ENCODE results near the gene REL.
A peak's percentile ranks its signal among the peaks of the same experiment; 100 is the strongest.

The REL gene

DNA sequence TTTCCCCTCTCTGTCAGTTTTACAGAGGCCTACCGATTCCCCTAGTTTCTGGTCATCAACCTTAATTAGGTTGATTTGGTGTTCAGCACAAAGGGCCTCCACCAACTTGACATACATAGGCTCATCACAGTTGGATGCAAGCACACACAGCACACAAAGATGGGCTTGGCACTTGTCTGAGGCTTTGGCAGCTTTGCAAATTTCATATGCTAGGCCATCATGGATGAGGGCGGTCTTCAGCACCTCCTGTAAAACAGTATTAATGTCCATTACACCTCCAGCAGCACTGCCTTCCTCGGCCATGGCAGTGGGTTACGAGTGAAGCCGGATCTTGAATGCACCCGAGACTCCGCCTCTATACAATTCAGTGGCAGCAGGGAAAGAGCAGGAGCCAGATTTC lies 56.9 kb downstream of the REL start:
- no peak overlapping the region for H3K4me3 ChIP-seq (replicated peaks; ENCODE audit: low read depth, low read length)
- no peak for DNase-seq (ENCODE audit: low read depth)

DNA sequence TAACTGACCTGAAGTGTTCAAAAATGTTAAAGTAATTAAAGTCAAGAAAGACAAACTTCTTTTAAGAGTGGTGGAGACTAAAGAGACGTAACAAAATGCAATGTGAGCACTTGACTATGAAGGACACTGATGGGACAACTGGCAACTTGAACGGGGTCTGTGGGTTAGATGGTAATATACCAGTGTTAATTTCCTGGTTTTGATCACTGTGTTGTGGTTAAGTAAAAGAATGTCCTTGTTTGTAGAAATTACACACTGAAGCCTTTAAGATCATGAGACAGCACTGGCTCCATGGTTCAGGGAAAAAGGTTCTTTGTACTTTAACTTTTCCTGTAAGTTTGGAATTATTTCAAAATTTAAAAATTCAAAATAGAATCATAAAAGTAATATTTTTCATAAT lies 58.2 kb downstream of the REL start:
- no peak for DNase-seq (ENCODE audit: low read depth)
- H3K4me3 ChIP-seq (replicated peaks; ENCODE audit: low read depth, low read length): no peak overlapping the region
- TF ChIP-seq CTCF (IDR thresholded peaks at IDR 0.05; ENCODE audit: low read length, missing control alignments): no peak

More for the DNA sequence above, 56.9 kb downstream of the REL start:
- no peak for TF ChIP-seq CTCF (IDR thresholded peaks at IDR 0.05; ENCODE audit: low read length, missing control alignments)

GRCh38 chr2:60945341-60945740 lies 64.0 kb downstream of the REL start:
- TF ChIP-seq CTCF (IDR thresholded peaks at IDR 0.05; ENCODE audit: low read length, missing control alignments): no peak
- no peak overlapping the region for H3K4me3 ChIP-seq (replicated peaks; ENCODE audit: low read depth, low read length)
- DNase-seq (ENCODE audit: low read depth): no peak

- DNase-seq (ENCODE audit: low read depth): no peak
- TF ChIP-seq CTCF (IDR thresholded peaks at IDR 0.05; ENCODE audit: low read length, missing control alignments): no peak
- no peak overlapping the region for H3K4me3 ChIP-seq (replicated peaks; ENCODE audit: low read depth, low read length)
Measured at GRCh38 chr2:60947056-60947455, 65.7 kb downstream of the REL start.

DNA sequence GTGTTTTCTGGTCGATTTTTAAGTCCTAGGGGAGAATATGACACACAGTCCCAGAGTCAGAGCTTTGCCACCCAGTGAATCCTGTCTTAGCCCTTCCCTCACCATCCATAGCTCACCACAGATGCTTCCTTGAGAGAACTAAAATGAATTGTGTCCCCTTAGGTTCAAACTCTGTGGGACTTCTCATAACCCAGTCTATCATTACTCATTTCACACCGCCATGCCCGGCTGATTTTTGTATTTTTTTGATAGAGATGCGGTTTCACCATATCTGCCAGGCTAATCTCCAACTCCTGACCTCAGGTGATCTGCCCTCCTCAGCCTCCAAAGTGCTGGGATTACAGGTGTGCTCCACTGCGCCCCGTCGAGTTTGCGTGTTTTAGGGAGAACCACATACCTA lies 66.8 kb downstream of the REL start:
- no peak for TF ChIP-seq CTCF (IDR thresholded peaks at IDR 0.05; ENCODE audit: low read length, missing control alignments)
- H3K4me3 ChIP-seq (replicated peaks; ENCODE audit: low read depth, low read length): no peak overlapping the region
- no peak for DNase-seq (ENCODE audit: low read depth)

GRCh38 chr2:60948926-60949579 lies 67.7 kb downstream of the REL start:
- no peak for TF ChIP-seq CTCF (IDR thresholded peaks at IDR 0.05; ENCODE audit: low read length, missing control alignments)
- no peak overlapping the region for H3K4me3 ChIP-seq (replicated peaks; ENCODE audit: low read depth, low read length)
- DNase-seq (ENCODE audit: low read depth): peak; percentile 20

GRCh38 chr2:60954139-60954538 lies 72.8 kb downstream of the REL start:
- no peak for TF ChIP-seq CTCF (IDR thresholded peaks at IDR 0.05; ENCODE audit: low read length, missing control alignments)
- H3K4me3 ChIP-seq (replicated peaks; ENCODE audit: low read depth, low read length): no peak overlapping the region
- no peak for DNase-seq (ENCODE audit: low read depth)
